Erythroblast (primary cell): ENCODE data around the gene GALNT9.

Source experiments
- GATA1 ChIP-seq: IDR thresholded peaks from 2 replicates; pipeline ENCODE4 v1.6.1; 2011; ENCODE audit warnings: low read depth, mild to moderate bottlenecking, control low read depth, low read length, moderate library complexity
- POLR2A ChIP-seq: IDR thresholded peaks from 2 replicates; pipeline ENCODE4 v1.6.1; 2011; ENCODE audit warnings: mild to moderate bottlenecking, low read length

- no peak for TF ChIP-seq POLR2A
- no peak for TF ChIP-seq GATA1
These were observed 62.6 kb downstream of the GALNT9 start for GRCh38 chr12:132266802-132267201.
